ENCODE measurements around the gene STIM2.

STIM2 gene

DNA sequence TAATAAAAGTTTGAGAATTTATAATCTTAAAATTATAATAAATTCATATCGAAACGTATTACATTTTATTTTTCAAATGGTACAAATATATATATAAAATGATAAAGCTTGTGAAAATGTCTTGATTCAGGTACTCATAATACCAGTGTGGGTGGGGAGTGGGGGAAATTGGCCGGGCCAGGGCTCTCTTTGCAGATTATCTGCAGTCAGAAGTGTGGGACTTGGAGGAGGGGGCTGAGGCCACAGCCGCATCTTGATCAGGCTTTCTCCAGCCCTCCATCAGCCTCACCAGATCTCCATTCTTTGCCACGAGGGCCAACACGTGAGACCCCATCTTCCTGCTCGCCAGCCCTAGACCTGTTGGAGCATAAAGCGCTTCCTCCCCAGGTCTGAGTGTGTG lies 86.7 kb downstream of the STIM2 start:
- H4K8ac ChIP-seq (ENCODE audit: low read length), result no peak overlapping the region
- no peaks in the 10 kb centered on the region for H3K27me3 ChIP-seq (ENCODE audit: control insufficient read depth in 1 of 2, insufficient read depth in 1 of 2, low read length in 2 of 2)
- H3K4me3 ChIP-seq (ENCODE audit: insufficient read depth in 1 of 2, low read depth in 1 of 2, low read length in 2 of 2), result no peak overlapping the region
- H2BK120ac ChIP-seq (ENCODE audit: low read depth, low read length), result no peak overlapping the region
- no peak overlapping the region for H2AK5ac ChIP-seq (ENCODE audit: low read length, severe bottlenecking)
- H2BK15ac ChIP-seq (ENCODE audit: low read depth, poor library complexity, severe bottlenecking), result no peak overlapping the region
- no peak overlapping the region for H3K23ac ChIP-seq (ENCODE audit: low read length in 2 of 2)
- no peak overlapping the region for H2BK5ac ChIP-seq (ENCODE audit: low read depth, low read length, poor library complexity, severe bottlenecking)
- no peak for DNase-seq
- WGBS, result 97% methylated on average over 6 of the region's 8 CpGs
- no peak overlapping the region for H3K18ac ChIP-seq (ENCODE audit: low read depth in 1 of 2, low read length in 2 of 2)
- no peak overlapping the region for H2BK12ac ChIP-seq (ENCODE audit: low read length in 2 of 2)
- no peak overlapping the region for H3K4ac ChIP-seq (ENCODE audit: low read depth in 1 of 2, low read length in 2 of 2)
- peak overlapping the region in 1 of 2 experiments; percentile 28 for H3K14ac ChIP-seq (ENCODE audit: low read length in 2 of 2)
- peak overlapping the region; percentile 18 for H4K91ac ChIP-seq (ENCODE audit: low read length)
- H2AFZ ChIP-seq (ENCODE audit: low read depth, low read length), result no peak overlapping the region
- H3K9me3 ChIP-seq (ENCODE audit: control insufficient read depth, low read length), result no peaks in the 10 kb centered on the region
- no peaks in the 10 kb centered on the region for H3K4me1 ChIP-seq (ENCODE audit: control insufficient read depth, insufficient read depth, low read depth, low read length)
- H3K36me3 ChIP-seq (ENCODE audit: control insufficient read depth in 1 of 2, insufficient read depth in 2 of 2, low read depth in 1 of 2, low read length in 2 of 2), result no peaks in the 10 kb centered on the region
- H3K9ac ChIP-seq (ENCODE audit: low read length), result no peak overlapping the region
- H3K79me1 ChIP-seq (replicated peaks; ENCODE audit: low read length, poor library complexity, severe bottlenecking), result peaks cover 23% of the 10 kb centered on the region
- H3K27ac ChIP-seq (ENCODE audit: low read length, poor library complexity, severe bottlenecking), result no peak overlapping the region
- H3K4me2 ChIP-seq (ENCODE audit: low read length, poor library complexity, severe bottlenecking), result no peak overlapping the region

DNA sequence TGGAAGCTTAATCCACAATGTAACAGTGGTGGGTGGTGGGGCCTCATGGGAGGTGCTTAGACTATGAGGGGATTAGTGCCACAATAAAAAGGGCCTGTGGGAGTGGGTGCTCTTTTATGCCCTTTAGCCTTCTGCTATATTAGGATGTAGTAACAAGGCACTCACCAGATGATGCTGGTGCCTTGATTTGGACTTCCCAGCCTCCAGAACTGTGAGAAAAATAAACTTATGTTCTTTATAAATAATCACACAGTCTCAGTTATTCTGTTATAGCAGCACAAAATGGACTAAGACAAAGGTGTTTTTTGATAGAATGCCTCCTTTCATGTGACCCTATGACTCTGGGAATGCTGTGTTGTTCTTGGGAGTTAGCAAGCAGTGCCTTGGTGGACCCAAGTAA lies 89.8 kb downstream of the STIM2 start:
- Histone ChIP-seq H3K4me1 (ENCODE audit: control insufficient read depth, insufficient read depth, low read depth, low read length) (no peaks in the 10 kb centered on the region), H3K36me3 (ENCODE audit: control insufficient read depth in 1 of 2, insufficient read depth in 2 of 2, low read depth in 1 of 2, low read length in 2 of 2) (no peaks in the 10 kb centered on the region), H3K23ac (ENCODE audit: low read length in 2 of 2) (no peak overlapping the region), H4K8ac (ENCODE audit: low read length) (no peak overlapping the region), H3K27me3 (ENCODE audit: control insufficient read depth in 1 of 2, insufficient read depth in 1 of 2, low read length in 2 of 2) (no peaks in the 10 kb centered on the region), H2BK12ac (ENCODE audit: low read length in 2 of 2) (no peak overlapping the region), H3K18ac (ENCODE audit: low read depth in 1 of 2, low read length in 2 of 2) (no peak overlapping the region), H3K9me3 (ENCODE audit: control insufficient read depth, low read length) (no peaks in the 10 kb centered on the region), H3K27ac (ENCODE audit: low read length, poor library complexity, severe bottlenecking) (no peak overlapping the region), H3K79me1 (replicated peaks; ENCODE audit: low read length, poor library complexity, severe bottlenecking) (peaks cover 22% of the 10 kb centered on the region), H3K9ac (ENCODE audit: low read length) (no peak overlapping the region), H2AFZ (ENCODE audit: low read depth, low read length) (no peak overlapping the region), H3K4me2 (ENCODE audit: low read length, poor library complexity, severe bottlenecking) (no peak overlapping the region), H2AK5ac (ENCODE audit: low read length, severe bottlenecking) (no peak overlapping the region), H4K91ac (ENCODE audit: low read length) (no peak overlapping the region), H2BK120ac (ENCODE audit: low read depth, low read length) (no peak overlapping the region), H3K4me3 (ENCODE audit: insufficient read depth in 1 of 2, low read depth in 1 of 2, low read length in 2 of 2) (no peak overlapping the region), H3K4ac (ENCODE audit: low read depth in 1 of 2, low read length in 2 of 2) (no peak overlapping the region), H2BK5ac (ENCODE audit: low read depth, low read length, poor library complexity, severe bottlenecking) (no peak overlapping the region), H3K14ac (ENCODE audit: low read length in 2 of 2) (no peak overlapping the region), H2BK15ac (ENCODE audit: low read depth, poor library complexity, severe bottlenecking) (no peak overlapping the region)
- no peak for DNase-seq

DNA sequence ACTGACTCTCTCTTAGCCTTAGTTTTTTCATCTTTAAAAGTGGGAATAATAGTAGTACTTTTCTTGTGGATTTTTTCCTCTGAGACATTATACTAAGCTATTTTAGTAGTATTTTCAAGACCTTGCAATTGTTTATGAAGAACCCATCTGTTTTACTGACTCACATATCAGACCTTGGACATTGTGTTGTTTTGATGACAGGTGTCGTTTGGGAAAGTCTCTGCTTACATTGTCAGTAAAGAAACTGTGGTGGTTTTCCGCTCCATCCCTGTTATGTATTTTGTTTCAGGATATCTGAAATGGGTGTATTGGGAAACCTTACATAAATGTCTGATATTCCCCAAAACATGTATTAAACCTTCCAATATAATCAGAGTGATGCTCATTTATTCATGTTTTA lies 92.2 kb downstream of the STIM2 start:
- Histone ChIP-seq H3K4me2 (ENCODE audit: low read length, poor library complexity, severe bottlenecking) (no peak overlapping the region), H3K14ac (ENCODE audit: low read length in 2 of 2) (no peak overlapping the region), H2BK15ac (ENCODE audit: low read depth, poor library complexity, severe bottlenecking) (no peak overlapping the region), H3K4me1 (ENCODE audit: control insufficient read depth, insufficient read depth, low read depth, low read length) (no peaks in the 10 kb centered on the region), H3K23ac (ENCODE audit: low read length in 2 of 2) (no peak overlapping the region), H2BK12ac (ENCODE audit: low read length in 2 of 2) (no peak overlapping the region), H2AK5ac (ENCODE audit: low read length, severe bottlenecking) (no peak overlapping the region), H3K4me3 (ENCODE audit: insufficient read depth in 1 of 2, low read depth in 1 of 2, low read length in 2 of 2) (no peak overlapping the region), H3K79me1 (replicated peaks; ENCODE audit: low read length, poor library complexity, severe bottlenecking) (peaks cover 18% of the 10 kb centered on the region), H4K91ac (ENCODE audit: low read length) (no peak overlapping the region), H2AFZ (ENCODE audit: low read depth, low read length) (no peak overlapping the region), H3K9ac (ENCODE audit: low read length) (no peak overlapping the region), H3K9me3 (ENCODE audit: control insufficient read depth, low read length) (no peaks in the 10 kb centered on the region), H2BK5ac (ENCODE audit: low read depth, low read length, poor library complexity, severe bottlenecking) (no peak overlapping the region), H3K36me3 (ENCODE audit: control insufficient read depth in 1 of 2, insufficient read depth in 2 of 2, low read depth in 1 of 2, low read length in 2 of 2) (no peaks in the 10 kb centered on the region), H2BK120ac (ENCODE audit: low read depth, low read length) (no peak overlapping the region), H3K18ac (ENCODE audit: low read depth in 1 of 2, low read length in 2 of 2) (no peak overlapping the region), H3K27ac (ENCODE audit: low read length, poor library complexity, severe bottlenecking) (no peak overlapping the region), H3K27me3 (ENCODE audit: control insufficient read depth in 1 of 2, insufficient read depth in 1 of 2, low read length in 2 of 2) (no peaks in the 10 kb centered on the region), H4K8ac (ENCODE audit: low read length) (no peak overlapping the region), H3K4ac (ENCODE audit: low read depth in 1 of 2, low read length in 2 of 2) (no peak overlapping the region)
- DNase-seq, result no peak
- no CpG with 5 or more reads among the region's 2 CpGs for WGBS

DNA sequence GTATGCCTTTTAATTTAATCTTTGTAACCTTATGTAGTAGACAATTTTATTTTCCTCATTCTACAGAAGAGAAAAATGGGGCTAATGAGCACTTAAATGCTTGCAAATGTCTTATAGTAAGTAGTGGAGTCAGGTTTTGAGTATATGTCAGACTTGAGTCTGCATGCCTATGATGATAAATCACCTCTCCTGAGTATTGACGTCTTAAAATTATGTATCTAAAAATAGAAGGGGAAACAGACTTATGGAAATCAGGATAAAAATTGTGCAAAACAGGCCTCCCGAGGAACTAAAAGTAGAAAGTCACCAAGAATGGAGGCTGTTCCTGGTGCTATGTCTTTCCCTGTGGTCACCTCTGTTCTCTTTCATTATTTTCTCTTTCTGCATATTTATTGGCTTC lies 92.7 kb downstream of the STIM2 start:
- no peak overlapping the region for H3K9ac ChIP-seq (ENCODE audit: low read length)
- no peak overlapping the region for H2AK5ac ChIP-seq (ENCODE audit: low read length, severe bottlenecking)
- H2BK5ac ChIP-seq (ENCODE audit: low read depth, low read length, poor library complexity, severe bottlenecking), result no peak overlapping the region
- no peak overlapping the region for H3K23ac ChIP-seq (ENCODE audit: low read length in 2 of 2)
- no peak overlapping the region for H3K4me3 ChIP-seq (ENCODE audit: insufficient read depth in 1 of 2, low read depth in 1 of 2, low read length in 2 of 2)
- H2BK12ac ChIP-seq (ENCODE audit: low read length in 2 of 2), result no peak overlapping the region
- H3K4ac ChIP-seq (ENCODE audit: low read depth in 1 of 2, low read length in 2 of 2), result no peak overlapping the region
- H3K9me3 ChIP-seq (ENCODE audit: control insufficient read depth, low read length), result no peaks in the 10 kb centered on the region
- H3K27ac ChIP-seq (ENCODE audit: low read length, poor library complexity, severe bottlenecking), result no peak overlapping the region
- H4K91ac ChIP-seq (ENCODE audit: low read length), result no peak overlapping the region
- no peak overlapping the region for H2BK15ac ChIP-seq (ENCODE audit: low read depth, poor library complexity, severe bottlenecking)
- H3K4me1 ChIP-seq (ENCODE audit: control insufficient read depth, insufficient read depth, low read depth, low read length), result no peaks in the 10 kb centered on the region
- H3K27me3 ChIP-seq (ENCODE audit: control insufficient read depth in 1 of 2, insufficient read depth in 1 of 2, low read length in 2 of 2), result no peaks in the 10 kb centered on the region
- H3K4me2 ChIP-seq (ENCODE audit: low read length, poor library complexity, severe bottlenecking), result no peak overlapping the region
- DNase-seq, result no peak
- peaks cover 15% of the 10 kb centered on the region for H3K79me1 ChIP-seq (replicated peaks; ENCODE audit: low read length, poor library complexity, severe bottlenecking)
- H4K8ac ChIP-seq (ENCODE audit: low read length), result no peak overlapping the region
- H3K18ac ChIP-seq (ENCODE audit: low read depth in 1 of 2, low read length in 2 of 2), result no peak overlapping the region
- 100% methylated on average over 2 of the region's 2 CpGs for WGBS
- no peak overlapping the region for H2BK120ac ChIP-seq (ENCODE audit: low read depth, low read length)
- H3K36me3 ChIP-seq (ENCODE audit: control insufficient read depth in 1 of 2, insufficient read depth in 2 of 2, low read depth in 1 of 2, low read length in 2 of 2), result no peaks in the 10 kb centered on the region
- H3K14ac ChIP-seq (ENCODE audit: low read length in 2 of 2), result no peak overlapping the region
- H2AFZ ChIP-seq (ENCODE audit: low read depth, low read length), result no peak overlapping the region

Measured in mesenchymal stem cell (in vitro differentiated cells and primary cell).